Neuron (in vitro differentiated cells): Measurements from ENCODE around the gene NTMT2.
"Not testable (repeated sequence)": the region's sequence is repeated elsewhere in the genome, so short reads cannot be mapped to it uniquely, and the experiment has no call there.

Source experiments
- H2AFZ ChIP-seq: one replicate; pipeline ENCODE4 v1.6.1; 2013; ENCODE audit warnings: low read depth, mild to moderate bottlenecking, inconsistent platforms, low read length, moderate library complexity
- H3K27me3 ChIP-seq: one replicate; pipeline ENCODE4 v1.6.1; 2013; ENCODE audit warnings: low read length; ENCODE audit not compliant: insufficient read depth
- H3K36me3 ChIP-seq: one replicate; pipeline ENCODE4 v1.6.1; 2013; ENCODE audit warnings: low read length; ENCODE audit not compliant: insufficient read depth
- H3K4me1 ChIP-seq: one replicate; pipeline ENCODE4 v1.6.1; 2013; ENCODE audit warnings: low read length; ENCODE audit not compliant: insufficient read depth
- H3K4me3 ChIP-seq: 2 replicates; pipeline ENCODE4 v1.5.1; 2013; ENCODE audit warnings: mild to moderate bottlenecking, low read length, moderate library complexity
- H3K9me3 ChIP-seq: one replicate; pipeline ENCODE4 v1.6.1; 2013; ENCODE audit warnings: low read length

NTMT2 gene

DNA sequence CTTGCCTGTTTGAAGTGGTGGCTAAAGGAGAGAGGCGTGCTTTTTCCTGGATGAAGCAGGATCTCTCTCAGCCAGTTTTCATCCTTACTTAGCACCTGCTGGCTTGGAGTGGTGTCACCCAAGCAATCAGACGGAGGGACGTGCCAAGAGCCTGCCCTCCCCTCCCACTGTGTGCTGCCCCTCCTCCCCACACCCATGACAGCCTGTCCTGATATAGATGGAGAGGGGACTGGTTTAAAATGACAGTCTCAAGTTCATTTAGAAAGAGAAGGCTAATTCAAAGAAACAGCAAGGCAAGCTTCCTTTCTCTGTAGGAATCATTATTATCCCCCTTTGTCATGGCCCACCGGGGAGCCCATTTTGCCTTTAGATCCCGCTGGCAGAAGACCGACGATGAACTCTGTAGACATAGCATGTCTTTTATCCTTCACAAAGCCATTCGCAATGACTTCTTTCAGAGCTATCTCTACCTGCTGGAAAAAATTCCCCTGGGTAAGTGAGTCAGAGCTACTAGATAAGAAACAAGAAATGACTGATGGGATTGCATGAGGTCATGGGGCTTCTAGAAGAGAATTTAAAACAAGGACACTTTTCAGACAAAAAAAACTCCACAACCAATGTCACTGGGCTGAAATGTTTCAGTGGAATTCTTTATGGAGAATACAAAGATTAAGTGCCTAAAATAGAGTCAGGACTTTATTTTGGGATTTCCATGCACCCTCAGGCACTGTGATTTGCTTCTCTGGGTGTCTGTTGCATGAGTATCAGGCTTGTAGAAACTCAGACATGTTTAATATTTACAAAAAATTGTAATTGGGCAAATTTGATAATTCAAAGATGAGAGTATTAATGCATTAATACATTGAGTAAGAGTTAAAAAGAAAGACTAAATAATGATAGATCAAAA is at the start of gene NTMT2:
Gene NTMT2, plus strand, starts transcription at position 190 of the 907 bp plus-strand sequence. Its CDS starts 149 bp downstream, at position 339.
- Histone ChIP-seq H3K9me3 (no peaks in the 10 kb centered on the region), H3K27me3 (no peaks in the 10 kb centered on the region), H3K4me3 (no peak within 1 kb of the TSS)

DNA sequence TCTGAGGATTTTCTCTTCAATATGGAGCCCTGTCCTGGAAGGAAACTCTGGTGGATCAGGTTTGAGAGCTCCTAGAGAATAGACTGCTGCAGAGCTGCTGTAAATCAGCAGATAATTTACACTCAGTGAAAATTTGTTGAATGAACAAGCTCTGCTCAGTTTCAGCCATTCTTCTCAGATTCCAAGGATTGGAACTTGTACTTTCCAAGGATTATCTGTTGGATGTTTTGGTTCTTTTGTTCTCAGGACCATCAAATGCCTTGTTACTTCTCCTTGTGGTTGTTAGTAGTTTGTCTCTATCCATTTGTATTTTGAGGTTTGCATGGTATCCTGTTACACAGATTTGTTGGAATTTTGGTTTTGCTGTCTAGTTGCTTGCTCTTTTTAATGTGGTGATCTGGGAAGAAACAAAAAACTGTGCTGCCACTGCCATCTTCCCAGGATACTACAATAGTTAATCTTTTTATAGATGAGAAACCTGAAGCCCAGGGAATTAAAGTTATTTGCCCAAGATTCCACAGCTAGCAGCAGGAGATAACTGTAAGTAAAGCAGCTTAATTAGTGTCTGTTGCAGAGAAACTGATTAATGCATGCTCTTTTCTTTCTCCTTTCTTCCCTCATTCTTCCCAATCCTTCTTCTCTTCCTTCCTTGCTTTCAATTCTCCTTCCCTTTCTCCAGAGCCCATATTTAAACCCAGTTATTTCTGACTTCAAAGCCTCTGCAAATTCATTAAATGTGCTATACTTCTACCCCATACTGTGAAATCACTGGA is 49.6 kb upstream of the NTMT2 start:
- Histone ChIP-seq H3K4me1 (peaks cover 21% of the 10 kb centered on the region), H3K27me3 (no peaks in the 10 kb centered on the region), H3K4me3 (no peak overlapping the region), H3K9me3 (no peaks in the 10 kb centered on the region), H3K36me3 (no peaks in the 10 kb centered on the region), H2AFZ (no peak overlapping the region)

More for the DNA sequence above, at the start of gene NTMT2:
- H3K4me1 ChIP-seq, result peaks cover 24% of the 10 kb centered on the region
- H2AFZ ChIP-seq, result no peak within 1 kb of the TSS
- no peaks in the 10 kb centered on the region for H3K36me3 ChIP-seq

DNA sequence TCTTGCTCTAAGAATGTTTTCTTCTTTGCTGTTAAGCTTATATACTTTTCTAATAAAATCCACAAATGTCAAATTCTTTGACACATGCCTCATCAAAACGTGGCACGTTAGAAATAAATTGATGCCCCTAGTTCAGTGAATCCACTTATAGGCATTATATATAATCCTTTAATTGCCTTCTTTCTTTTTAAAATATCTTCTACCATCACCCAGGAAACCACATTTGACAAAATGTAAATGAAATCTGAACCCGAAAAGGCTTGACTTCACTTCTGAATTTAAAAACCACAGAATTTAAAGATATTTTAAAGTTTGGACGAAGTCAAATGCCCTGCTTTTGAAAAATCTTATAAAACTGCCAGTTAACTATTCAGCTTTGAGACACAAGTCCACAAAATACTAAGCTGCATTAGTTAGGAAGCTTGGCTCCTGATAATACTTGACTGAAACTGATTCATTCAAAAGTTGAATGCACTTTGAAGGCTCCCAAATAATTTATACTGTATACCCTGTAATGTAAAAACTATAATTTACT is 48.9 kb upstream of the NTMT2 start:
- no peaks in the 10 kb centered on the region for H3K27me3 ChIP-seq
- no peak overlapping the region for H3K4me3 ChIP-seq
- no peaks in the 10 kb centered on the region for H3K36me3 ChIP-seq
- H3K4me1 ChIP-seq, result peaks cover 21% of the 10 kb centered on the region
- no peak overlapping the region for H2AFZ ChIP-seq
- no peaks in the 10 kb centered on the region for H3K9me3 ChIP-seq

DNA sequence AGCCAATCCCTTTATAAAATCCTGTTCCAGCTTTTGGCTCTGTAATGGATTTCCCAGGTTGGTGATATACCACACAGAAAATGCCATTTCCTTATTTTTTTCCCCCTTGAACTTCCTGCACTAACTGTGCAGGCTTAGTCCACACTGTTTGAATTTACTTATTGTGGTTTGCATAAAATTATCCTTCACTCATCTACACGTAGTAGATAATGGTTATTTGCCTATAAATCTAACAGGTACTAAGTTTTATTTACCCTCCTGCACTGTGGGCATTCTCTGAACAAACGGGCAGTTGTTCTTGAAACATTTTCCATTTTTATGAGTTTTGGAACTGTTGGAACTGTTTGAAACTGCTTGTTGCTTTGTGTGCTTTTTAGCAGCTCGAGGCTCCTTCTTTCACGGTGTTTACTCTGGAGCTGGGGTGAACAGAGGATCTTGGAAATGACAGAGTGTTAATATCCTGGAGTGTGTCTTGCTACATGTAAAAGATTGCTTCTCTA is 48.3 kb upstream of the NTMT2 start:
- H2AFZ ChIP-seq, result no peak overlapping the region
- no peaks in the 10 kb centered on the region for H3K27me3 ChIP-seq
- H3K4me3 ChIP-seq, result no peak overlapping the region
- H3K9me3 ChIP-seq, result no peaks in the 10 kb centered on the region
- H3K4me1 ChIP-seq, result peaks cover 21% of the 10 kb centered on the region
- no peaks in the 10 kb centered on the region for H3K36me3 ChIP-seq

DNA sequence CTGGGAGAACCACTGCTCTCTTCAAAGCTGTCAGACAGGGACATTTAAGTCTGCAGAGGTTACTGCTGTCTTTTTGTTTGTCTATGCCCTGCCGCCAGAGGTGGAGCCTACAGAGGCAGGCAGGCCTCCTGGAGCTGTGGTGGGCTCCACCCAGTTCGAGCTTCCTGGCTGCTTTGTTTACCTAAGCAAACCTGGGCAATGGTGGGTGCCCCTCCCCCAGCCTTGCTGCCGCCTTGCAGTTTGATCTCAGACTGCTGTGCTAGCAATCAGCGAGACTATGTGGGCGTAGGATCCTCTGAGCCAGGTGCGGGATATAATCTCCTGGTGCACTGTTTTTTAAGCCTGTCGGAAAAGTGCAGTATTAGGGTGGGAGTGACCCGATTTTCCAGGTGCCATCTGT is 32.6 kb upstream of the NTMT2 start:
- H3K36me3 ChIP-seq, H3K27me3 ChIP-seq, H3K4me1 ChIP-seq, H3K4me3 ChIP-seq, H3K9me3 ChIP-seq, H2AFZ ChIP-seq: not testable (repeated sequence)

DNA sequence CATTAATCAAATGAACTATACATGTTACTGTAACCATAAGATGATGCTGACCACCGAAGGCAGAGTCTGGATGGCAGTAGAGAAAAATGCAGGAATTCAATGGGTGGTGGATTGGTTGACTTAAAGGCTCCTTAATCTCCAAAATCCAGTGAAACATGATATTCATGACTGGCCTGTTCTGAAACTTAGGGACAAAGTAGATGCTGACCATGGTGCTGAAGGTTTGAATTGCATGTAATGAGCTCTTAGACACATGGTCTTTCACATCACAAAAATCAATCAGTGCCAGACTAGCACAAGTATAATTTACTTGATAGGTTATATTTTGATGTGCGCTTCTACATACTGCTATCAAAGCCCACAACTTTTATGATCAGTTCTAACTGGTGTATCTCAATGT is 30.9 kb upstream of the NTMT2 start:
- H2AFZ ChIP-seq, result no peak overlapping the region
- no peaks in the 10 kb centered on the region for H3K9me3 ChIP-seq
- H3K27me3 ChIP-seq, result no peaks in the 10 kb centered on the region
- no peak overlapping the region for H3K4me3 ChIP-seq
- H3K4me1 ChIP-seq, result no peaks in the 10 kb centered on the region
- H3K36me3 ChIP-seq, result no peaks in the 10 kb centered on the region

DNA sequence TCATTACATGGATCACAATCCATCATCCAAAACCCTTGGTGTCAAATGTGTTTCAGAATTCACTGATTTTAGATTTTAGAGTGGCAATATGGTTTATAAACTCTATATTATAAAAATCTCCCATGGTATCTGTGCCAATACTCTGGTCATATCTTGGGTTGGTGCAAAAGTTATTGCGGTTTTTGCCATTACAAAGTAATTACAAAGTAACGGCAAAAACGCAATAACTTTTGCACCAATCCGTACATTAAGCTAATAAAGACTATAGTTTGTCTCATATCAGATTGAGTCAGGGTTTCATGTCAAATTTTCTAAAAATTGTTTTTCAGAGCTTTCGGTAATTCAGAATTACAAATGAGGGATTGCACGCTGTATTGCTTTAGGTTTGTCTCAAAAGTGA is 23.4 kb upstream of the NTMT2 start:
- Histone ChIP-seq H3K27me3 (no peaks in the 10 kb centered on the region), H3K36me3 (no peaks in the 10 kb centered on the region), H2AFZ (no peak overlapping the region), H3K9me3 (no peaks in the 10 kb centered on the region), H3K4me3 (no peak overlapping the region), H3K4me1 (no peaks in the 10 kb centered on the region)

DNA sequence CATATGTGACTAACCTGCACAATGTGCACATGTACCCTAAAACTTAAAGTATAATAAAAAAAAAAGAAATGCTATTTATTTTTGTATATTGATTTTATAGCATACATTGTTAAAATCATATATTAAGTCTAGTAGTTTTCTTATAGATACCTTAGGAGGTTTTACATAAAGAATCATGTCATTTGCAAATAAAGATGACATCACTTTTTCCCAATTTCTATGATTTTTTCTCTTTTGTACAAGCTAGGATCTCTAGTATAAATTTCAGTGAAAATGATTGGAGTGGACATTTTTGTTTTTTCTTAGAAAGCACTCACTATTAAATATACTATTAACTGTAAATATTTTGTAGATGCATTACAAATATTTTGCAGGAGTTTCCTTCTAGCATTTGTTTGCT is 20.5 kb upstream of the NTMT2 start:
- H3K27me3 ChIP-seq, result no peaks in the 10 kb centered on the region

DNA sequence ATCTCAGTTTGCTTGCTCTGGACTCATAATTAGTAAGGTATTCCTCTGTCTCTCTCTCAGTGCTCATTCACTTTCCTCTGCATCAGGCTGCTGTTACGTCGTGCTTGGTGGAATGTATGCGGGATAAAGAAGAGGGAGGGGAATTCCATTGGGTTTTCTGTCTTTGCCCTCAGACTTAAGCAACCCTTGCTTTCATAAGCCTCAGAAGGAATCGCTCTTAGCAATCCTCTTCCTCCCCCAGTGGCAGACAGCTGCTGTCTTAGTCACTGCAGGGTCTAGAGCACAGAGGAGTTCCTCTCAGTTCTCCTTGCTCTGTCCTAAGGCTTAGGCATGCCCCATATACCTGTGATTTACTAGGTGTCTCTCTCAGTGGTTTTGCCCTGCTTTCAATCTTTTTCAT is 19.1 kb upstream of the NTMT2 start:
- Histone ChIP-seq H2AFZ (no peak overlapping the region), H3K4me3 (no peak overlapping the region), H3K36me3 (no peaks in the 10 kb centered on the region), H3K9me3 (no peaks in the 10 kb centered on the region), H3K27me3 (no peaks in the 10 kb centered on the region), H3K4me1 (no peaks in the 10 kb centered on the region)

More for the DNA sequence above, 20.5 kb upstream of the NTMT2 start:
- no peak overlapping the region for H2AFZ ChIP-seq
- H3K9me3 ChIP-seq, result no peaks in the 10 kb centered on the region
- no peaks in the 10 kb centered on the region for H3K4me1 ChIP-seq
- H3K36me3 ChIP-seq, result no peaks in the 10 kb centered on the region
- no peak overlapping the region for H3K4me3 ChIP-seq

DNA sequence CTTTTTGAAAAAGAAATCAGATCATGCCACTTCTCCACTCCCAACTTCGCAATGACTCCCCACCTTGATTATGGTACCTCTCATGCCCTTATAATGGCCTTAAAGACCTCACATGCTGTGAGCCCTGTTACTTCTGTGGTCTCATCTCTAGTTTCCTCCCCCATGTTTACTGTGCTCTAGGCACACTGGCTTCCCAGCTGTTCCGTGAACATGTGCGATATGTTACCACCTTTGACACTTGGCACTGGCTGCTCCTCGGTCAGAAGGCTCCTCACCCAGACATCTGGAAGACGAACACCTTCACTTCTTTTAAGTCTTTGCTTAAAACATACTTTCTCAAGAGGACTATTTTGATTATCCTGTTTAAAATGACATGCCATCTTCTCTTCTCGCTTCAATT is 14.3 kb upstream of the NTMT2 start:
- no peak overlapping the region for H2AFZ ChIP-seq
- no peaks in the 10 kb centered on the region for H3K27me3 ChIP-seq
- no peaks in the 10 kb centered on the region for H3K9me3 ChIP-seq
- no peaks in the 10 kb centered on the region for H3K4me1 ChIP-seq
- no peaks in the 10 kb centered on the region for H3K36me3 ChIP-seq
- H3K4me3 ChIP-seq, result no peak overlapping the region

DNA sequence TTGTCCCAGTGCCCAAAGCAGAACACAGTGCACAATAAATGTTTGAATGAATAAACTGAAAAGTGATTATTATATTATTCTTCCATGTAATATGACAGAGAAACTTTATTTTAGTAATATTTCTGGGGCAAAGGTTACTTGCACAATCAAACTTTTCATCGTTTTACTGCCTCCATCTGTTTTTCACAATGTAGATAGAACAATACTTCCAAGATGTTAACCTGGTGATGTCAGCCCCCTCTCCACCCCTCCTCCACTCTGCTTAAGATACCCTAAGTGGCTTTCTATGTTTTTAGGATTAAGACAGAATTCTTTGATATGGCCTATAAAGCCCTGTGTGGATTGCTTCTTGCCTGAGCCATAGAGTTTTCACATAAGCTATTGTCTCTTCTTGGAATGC is 13.8 kb upstream of the NTMT2 start:
- H3K4me1 ChIP-seq, result no peaks in the 10 kb centered on the region
- no peaks in the 10 kb centered on the region for H3K9me3 ChIP-seq
- H2AFZ ChIP-seq, result no peak overlapping the region
- H3K27me3 ChIP-seq, result no peaks in the 10 kb centered on the region
- no peak overlapping the region for H3K4me3 ChIP-seq
- no peaks in the 10 kb centered on the region for H3K36me3 ChIP-seq

DNA sequence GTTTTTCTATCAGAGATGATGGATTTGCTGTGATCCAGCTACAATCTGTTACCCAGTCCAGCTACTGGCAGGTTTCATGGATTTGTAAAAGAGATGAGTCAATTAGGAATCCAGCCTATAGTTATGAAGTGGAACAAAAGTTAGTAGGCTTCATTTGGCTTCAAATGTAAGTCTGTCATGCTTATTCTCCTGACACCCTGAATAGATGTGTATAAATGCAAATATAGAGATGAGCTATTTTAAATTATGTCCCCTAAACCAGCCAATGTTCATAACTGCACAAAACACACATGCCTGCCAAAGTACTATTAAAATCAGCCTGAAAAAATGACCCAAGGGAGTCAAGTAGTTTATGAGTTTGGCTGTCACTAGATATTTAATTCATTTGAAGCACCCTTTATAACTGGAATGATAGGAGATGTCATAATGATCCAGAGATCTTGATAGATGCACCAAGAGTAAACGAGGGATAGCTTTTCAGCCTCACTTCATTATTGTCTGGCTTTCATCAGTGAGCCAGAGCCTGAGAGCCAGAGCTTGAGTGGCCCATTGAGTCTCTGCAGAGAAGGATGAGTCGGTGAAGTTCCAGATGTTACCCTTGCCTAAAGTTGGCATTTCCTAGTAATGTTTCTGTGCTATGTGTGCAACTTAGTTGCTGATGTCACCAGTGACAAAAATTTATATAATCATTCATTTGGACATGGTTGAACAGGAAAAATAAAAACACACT is 11.8 kb upstream of the NTMT2 start:
- Histone ChIP-seq H3K4me3 (no peak overlapping the region), H3K4me1 (no peaks in the 10 kb centered on the region), H3K36me3 (no peaks in the 10 kb centered on the region), H3K27me3 (no peaks in the 10 kb centered on the region), H2AFZ (no peak overlapping the region), H3K9me3 (no peaks in the 10 kb centered on the region)
